HepG2 (cell line): Measurements from ENCODE around the gene AGPAT2. TPM values are rescaled to one million over a fixed set of nuclear protein-coding genes. Genes with fewer than 3 reads are reported as not detected.
A peak's percentile ranks its signal among the peaks of the same experiment; 100 is the strongest.

Experiments used
- CEBPB ChIP-seq: IDR thresholded peaks from 2 replicates; pipeline ENCODE4 v1.6.1; 2011; ENCODE audit warnings: low read depth, low read length, improper control_type of control experiment, borderline replicate concordance
- CENPT ChIP-seq: sonication (generic); formaldehyde crosslinking; IDR thresholded peaks from 2 replicates; pipeline ENCODE4 v1.8.0; 2022; ENCODE audit warnings: low read depth, mild to moderate bottlenecking, moderate library complexity, missing genetic modification reagents
- ERF ChIP-seq: IDR thresholded peaks from 2 replicates; pipeline ENCODE4 v1.6.1; 2018; ENCODE audit warnings: missing biosample characterization, missing genetic modification reagents
- FOSL1 ChIP-seq: sonication (generic); formaldehyde crosslinking; IDR thresholded peaks from 2 replicates; pipeline ENCODE4 v1.9.0; 2021; ENCODE audit warnings: missing genetic modification reagents, borderline replicate concordance
- FOXK1 ChIP-seq: sonication (generic); formaldehyde crosslinking; IDR thresholded peaks from 2 replicates; pipeline ENCODE4 v1.4.0; 2020; ENCODE audit warnings: low read depth, missing genetic modification reagents, borderline replicate concordance
- GLI4 ChIP-seq: sonication (generic); formaldehyde crosslinking; IDR thresholded peaks from 2 replicates; pipeline ENCODE4 v1.5.1; 2020; ENCODE audit warnings: missing genetic modification reagents, mild to moderate bottlenecking, moderate library complexity, borderline replicate concordance
- HIC2 ChIP-seq: sonication (generic); formaldehyde crosslinking; IDR thresholded peaks from 2 replicates; pipeline ENCODE4 v1.9.0; 2022; ENCODE audit warnings: low read depth, missing genetic modification reagents
- HMGXB4 ChIP-seq, 2 experiments: sonication (generic) in 1 of 2; formaldehyde crosslinking in 1 of 2; IDR thresholded peaks; 2 replicates each; pipeline versions ENCODE4 v1.4.0 to v1.6.1; 2018 to 2020; ENCODE audit warnings: missing genetic modification reagents in 2 of 2, borderline replicate concordance in 1 of 2, low read depth in 1 of 2, mild to moderate bottlenecking in 1 of 2, missing biosample characterization in 1 of 2
- KDM5B ChIP-seq: sonication (generic); formaldehyde crosslinking; IDR thresholded peaks from 2 replicates; pipeline ENCODE4 v1.4.0; 2020; ENCODE audit warnings: missing genetic modification reagents, mild to moderate bottlenecking, borderline replicate concordance
- MLLT10 ChIP-seq: sonication (generic); formaldehyde crosslinking; IDR thresholded peaks from 2 replicates; pipeline ENCODE4 v1.4.0; 2020; ENCODE audit warnings: missing genetic modification reagents
- MTF2 ChIP-seq: sonication (generic); formaldehyde crosslinking; IDR thresholded peaks from 2 replicates; pipeline ENCODE4 v1.5.0; 2020; ENCODE audit warnings: missing genetic modification reagents, borderline replicate concordance
- NCOA2 ChIP-seq: sonication (generic); formaldehyde crosslinking; IDR thresholded peaks from 2 replicates; pipeline ENCODE4 v1.8.0; 2022; ENCODE audit warnings: inconsistent platforms
- PAF1 ChIP-seq: IDR thresholded peaks from 2 replicates; pipeline ENCODE4 v1.6.1; 2016; ENCODE audit warnings: missing genetic modification reagents, missing compliant biosample characterization
- PHF8 ChIP-seq: sonication (generic); formaldehyde crosslinking; IDR thresholded peaks from 2 replicates; pipeline ENCODE4 v1.5.0; 2020; ENCODE audit warnings: missing genetic modification reagents
- SIX4 ChIP-seq: sonication (generic); formaldehyde crosslinking; IDR thresholded peaks from 2 replicates; pipeline ENCODE4 v1.4.0; 2020; ENCODE audit warnings: missing genetic modification reagents
- SRSF1 ChIP-seq: fragments of 200-400 bp; formaldehyde crosslinking; optimal IDR thresholded peaks from 2 replicates; pipeline ENCODE3; 2017; ENCODE audit warnings: mild to moderate bottlenecking, low read depth, low read length, moderate library complexity
- ZNF230 ChIP-seq: sonication (generic); formaldehyde crosslinking; IDR thresholded peaks from 2 replicates; pipeline ENCODE4 v1.4.0; 2020; ENCODE audit warnings: mild to moderate bottlenecking, missing genetic modification reagents
- ZNF280D ChIP-seq: sonication (generic); formaldehyde crosslinking; IDR thresholded peaks from 2 replicates; pipeline ENCODE4 v1.5.1; 2020; ENCODE audit warnings: mild to moderate bottlenecking, missing genetic modification reagents
- ZNF543 ChIP-seq: sonication (generic); formaldehyde crosslinking; IDR thresholded peaks from 2 replicates; pipeline ENCODE4 v1.4.0; 2020; ENCODE audit warnings: mild to moderate bottlenecking, missing genetic modification reagents
- ZNF549 ChIP-seq: sonication (generic); formaldehyde crosslinking; IDR thresholded peaks from 2 replicates; pipeline ENCODE4 v1.5.0; 2020; ENCODE audit warnings: missing genetic modification reagents
- ZNF619 ChIP-seq: sonication (generic); formaldehyde crosslinking; IDR thresholded peaks from 2 replicates; pipeline ENCODE4 v1.4.0; 2020; ENCODE audit warnings: mild to moderate bottlenecking, missing genetic modification reagents
- ZNF800 ChIP-seq: sonication (generic); formaldehyde crosslinking; IDR thresholded peaks from 2 replicates; pipeline ENCODE4 v1.4.0; 2020; ENCODE audit warnings: missing genetic modification reagents
- polyA plus RNA-seq, 8 experiments: library from polyadenylated mRNA; depleted of rRNA in 3 of 8; stranded (reverse) in 7 of 8; unstranded in 1 of 8; fragments of >200 nt; fragmentation: Illumina TruSeq in 4 of 8; extraction: Trizol in 4 of 8; gene quantifications; 2 replicates each; pipeline versions ENCODE4 v1.2.1 to v1.2.3, GENCODE V29; 2011 to 2016; ENCODE audit warnings: low read depth in 4 of 8, missing spikeins in 1 of 8, mixed read lengths in 1 of 8; ENCODE audit not compliant: insufficient read depth in 1 of 8
- total RNA-seq, 5 experiments: library from RNA; depleted of rRNA; stranded (reverse); fragments of >200 nt; fragmentation: Illumina TruSeq; extraction: Trizol; gene quantifications; 2 replicates each; pipeline ENCODE4 v1.2.3, GENCODE V29; 2016; ENCODE audit warnings: low read depth in 1 of 5

The AGPAT2 gene
- total and polyA plus RNA-seq, 2 of the 13 experiments (the other 11 are each of a cell fraction or from before 2014, with no cell fraction given), result 3.9 to 25.8 TPM

- TF ChIP-seq NCOA2 (CRISPR knock-in tag) (no peak), KDM5B (CRISPR knock-in tag) (0 out of 2 replicates have a peak, but pooled peaks have one; percentile 30), MLLT10 (CRISPR knock-in tag) (no peak), ZNF549 (no peak), CEBPB (no peak), GLI4 (CRISPR knock-in tag) (no peak), ZNF280D (no peak), PHF8 (CRISPR knock-in tag) (peak; percentile 48; the same call in 1 of the 2 replicates), SIX4 (CRISPR knock-in tag) (no peak), PAF1 (CRISPR knock-in tag) (no peak), MTF2 (CRISPR knock-in tag) (peak; percentile 92), ERF (CRISPR knock-in tag) (peak; percentile 14; the same call in 1 of the 2 replicates), ZNF619 (no peak), HMGXB4 (CRISPR knock-in tag; IDR thresholded peaks at IDR 0.05; ENCODE audit: borderline replicate concordance in 1 of 2, low read depth in 1 of 2) (peak; percentile 14 to 85; a peak in 3 of 4 replicates), HIC2 (no peak), SRSF1 (peak; percentile 66), ZNF543 (no peak), FOXK1 (peak; percentile 11; the same call in 1 of the 2 replicates), ZNF800 (peak; percentile 90), ZNF230 (CRISPR knock-in tag) (no peak), CENPT (CRISPR knock-in tag) (peak; percentile 69; the same call in 1 of the 2 replicates), FOSL1 (CRISPR knock-in tag) (0 out of 2 replicates have a peak, but pooled peaks have one; percentile 14)
These were observed 41.4 kb upstream of the AGPAT2 start (continued) for GRCh38 chr9:136728548-136729123.
